Heart right ventricle (tissue), 16 donors: ENCODE results near the gene PRRT4. TPM values are rescaled to one million over a fixed set of nuclear protein-coding genes. Genes with fewer than 3 reads are reported as not detected.

Source experiments
- ATAC-seq, 8 donors: fragments of 200-7000 bp; cut with Tn5 transposase; one replicate each; pipeline ENCODE4 v1.9.1; 2020; ENCODE audit warnings: mild to moderate bottlenecking in 8 of 8, moderate library complexity in 8 of 8, moderate number of reproducible peaks in 1 of 8
- DNase-seq, 2 donors: peaks; one replicate each; pipeline ENCODE4 v3.0.0-alpha.2; 2020
- H3K27ac ChIP-seq, 10 donors: fragments of 200-600 bp; sonication (generic) in 2 of 10; one replicate each; pipeline versions ENCODE4 v1.5.0 to v1.8.0; 2020 to 2022; ENCODE audit warnings: mild to moderate bottlenecking in 3 of 10
- H3K27me3 ChIP-seq, 7 donors: fragments of 200-600 bp; one replicate each; pipeline ENCODE4 v1.8.0; 2021 to 2022; ENCODE audit warnings: mild to moderate bottlenecking in 2 of 7
- H3K36me3 ChIP-seq, 9 donors: fragments of 200-600 bp; sonication (generic) in 1 of 9; one replicate each; pipeline versions ENCODE4 v1.5.0 to v1.8.0; 2020 to 2022; ENCODE audit warnings: mild to moderate bottlenecking in 2 of 9
- H3K4me1 ChIP-seq, 9 donors: fragments of 200-600 bp; sonication (generic) in 1 of 9; one replicate each; pipeline versions ENCODE4 v1.5.0 to v1.8.0; 2020 to 2022; ENCODE audit warnings: mild to moderate bottlenecking in 4 of 9
- H3K4me3 ChIP-seq, 10 donors: fragments of 200-600 bp; sonication (generic) in 2 of 10; one replicate each; pipeline versions ENCODE4 v1.5.0 to v1.8.0; 2020 to 2022; ENCODE audit warnings: mild to moderate bottlenecking in 7 of 10, moderate library complexity in 2 of 10
- H3K9me3 ChIP-seq, 11 donors: fragments of 200-600 bp in 10 of 11; sonication (generic) in 2 of 11; one replicate each; pipeline versions ENCODE4 v1.5.0 to v1.8.0; 2013 to 2022; ENCODE audit warnings: mild to moderate bottlenecking in 2 of 11, control low read depth in 1 of 11, moderate library complexity in 1 of 11
- WGBS, 2 donors: extraction: QIAGEN DNeasy Blood & Tissue Kit; methylation state at CpG; one replicate each; pipeline ENCODE4 v1.1.7; 2013; ENCODE audit warnings: inconsistent platforms in 1 of 2; 5-methylcytosine and 5-hydroxymethylcytosine counted together
- intact Hi-C, 10 donors: fragments of 100-400 bp; cut with DNase I; formaldehyde crosslinking; loops; one replicate each; pipeline versions ENCODE4 v1.11.1 to v1.14.2; 2022
- polyA plus RNA-seq, 2 donors: library from polyadenylated mRNA; stranded (reverse); fragments of 200-250 nt; gene quantifications; one replicate each; pipeline ENCODE4 v1.2.3, GENCODE V29; 2013
- total RNA-seq, 10 donors: library from RNA; stranded (reverse); fragmentation: NEBNext Ultra II Directional in 3 of 10; extraction: Animal tissue kit (Norgen Biotek cat#: 25700) in 3 of 10; gene quantifications; one replicate each; pipeline versions ENCODE4 v1.2.1 to v1.2.4, GENCODE V29; 2021 to 2023
- TF ChIP-seq, protein P1 (sequence below), 9 donors: fragments of 200-600 bp; sonication (generic) in 2 of 9; IDR thresholded peaks; one replicate each; pipeline versions ENCODE4 v1.5.0 to v1.8.0; 2021 to 2022; ENCODE audit warnings: antibody characterized with exemption in 9 of 9, mild to moderate bottlenecking in 5 of 9, moderate library complexity in 1 of 9
- donor health status: Arrhythmogenic right ventricular cardiomyopathy.
- donor health status: ischemic (EF 13 %, LVEDD 7.1; RV severe dilation, severe dysfunction).
- donor health status: healthy with polysubstance abuse.
- donor health status: DM: no; HTN: yes; CAD: no.
- donor health status: DM: no; HTN: no; CAD: no.
- donor health status: ischemic (EF 25% LVEDD 6.9; RV normal size, moderate dysfunction).
- donor health status: ischemic (EF 25% LVEDD 5.7; RV mildly dilated, moderate dysfunction).
- donor health status: healthy.
- donor health status: DM: yes; HTN: yes; CAD: no.
- donor health status: Ischemic cardiomyopathy.
- donor health status: ischemic (EF 35%, LVEDD 5.7; RV mildly dilated, moderate dysfunction).
- donor health status: nonischemic (EF 11% LVEDD 7.7; RV severe dilation, severe dysfunction).
- donor health status: DM: yes; HTN: yes; CAD: no.
- donor health status: PGD.
- donor health status: ischemic (EF 29% LVEDD 5.4; RV normal size, mild dysfunction).
- donor health status: nonischemic (EF 23%, LVEDD 6.1; RV moderate dilation, normal function).

Gene PRRT4
- total and polyA plus RNA-seq, 12 donors = 0.67 to 3.1 (median 2.0) TPM

DNA sequence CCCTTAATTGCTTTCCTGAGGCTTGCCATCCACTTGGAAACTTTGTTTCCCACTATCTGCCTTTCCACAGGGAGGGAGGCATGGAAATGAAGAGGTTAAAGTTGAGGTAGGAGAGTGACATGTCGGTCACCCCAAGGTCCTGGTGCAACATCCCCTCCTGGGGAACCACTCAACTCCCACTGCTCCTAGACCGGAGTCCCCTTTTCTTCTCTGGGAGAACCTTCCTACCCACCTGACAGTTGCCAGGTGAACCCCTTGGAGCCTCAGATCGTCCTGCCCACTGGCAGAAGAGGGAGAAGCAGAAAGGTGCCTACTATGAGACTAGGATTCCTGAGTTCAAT is 26.6 kb upstream of the PRRT4 start:
- no peaks in the 10 kb centered on the region for H3K9me3 ChIP-seq
- intact Hi-C loops = loop anchor here in 2 of 10 donors (5.0 kb wide), 1 partner anchor 41 kb away; no protein-coding TSS in a partner anchor
- H3K27ac ChIP-seq = no peak overlapping the region
- ATAC-seq (no peak), DNase-seq (no peak)
- WGBS, 2 donors = 27 to 37% methylated on average over 3 of the region's 3 CpGs
- H3K36me3 ChIP-seq = peaks cover 0 to 19% (median 0%) of the 10 kb centered on the region in 9 donors
- H3K4me3 ChIP-seq = no peak overlapping the region
- peaks cover 0 to 11% (median 5%) of the 10 kb centered on the region in 9 donors for H3K4me1 ChIP-seq
- TF ChIP-seq, protein P1, sequence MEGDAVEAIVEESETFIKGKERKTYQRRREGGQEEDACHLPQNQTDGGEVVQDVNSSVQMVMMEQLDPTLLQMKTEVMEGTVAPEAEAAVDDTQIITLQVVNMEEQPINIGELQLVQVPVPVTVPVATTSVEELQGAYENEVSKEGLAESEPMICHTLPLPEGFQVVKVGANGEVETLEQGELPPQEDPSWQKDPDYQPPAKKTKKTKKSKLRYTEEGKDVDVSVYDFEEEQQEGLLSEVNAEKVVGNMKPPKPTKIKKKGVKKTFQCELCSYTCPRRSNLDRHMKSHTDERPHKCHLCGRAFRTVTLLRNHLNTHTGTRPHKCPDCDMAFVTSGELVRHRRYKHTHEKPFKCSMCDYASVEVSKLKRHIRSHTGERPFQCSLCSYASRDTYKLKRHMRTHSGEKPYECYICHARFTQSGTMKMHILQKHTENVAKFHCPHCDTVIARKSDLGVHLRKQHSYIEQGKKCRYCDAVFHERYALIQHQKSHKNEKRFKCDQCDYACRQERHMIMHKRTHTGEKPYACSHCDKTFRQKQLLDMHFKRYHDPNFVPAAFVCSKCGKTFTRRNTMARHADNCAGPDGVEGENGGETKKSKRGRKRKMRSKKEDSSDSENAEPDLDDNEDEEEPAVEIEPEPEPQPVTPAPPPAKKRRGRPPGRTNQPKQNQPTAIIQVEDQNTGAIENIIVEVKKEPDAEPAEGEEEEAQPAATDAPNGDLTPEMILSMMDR (IDR thresholded peaks at IDR 0.05) = no peak
- H3K27me3 ChIP-seq = peaks cover 0 to 7% (median 0%) of the 10 kb centered on the region in 7 donors

DNA sequence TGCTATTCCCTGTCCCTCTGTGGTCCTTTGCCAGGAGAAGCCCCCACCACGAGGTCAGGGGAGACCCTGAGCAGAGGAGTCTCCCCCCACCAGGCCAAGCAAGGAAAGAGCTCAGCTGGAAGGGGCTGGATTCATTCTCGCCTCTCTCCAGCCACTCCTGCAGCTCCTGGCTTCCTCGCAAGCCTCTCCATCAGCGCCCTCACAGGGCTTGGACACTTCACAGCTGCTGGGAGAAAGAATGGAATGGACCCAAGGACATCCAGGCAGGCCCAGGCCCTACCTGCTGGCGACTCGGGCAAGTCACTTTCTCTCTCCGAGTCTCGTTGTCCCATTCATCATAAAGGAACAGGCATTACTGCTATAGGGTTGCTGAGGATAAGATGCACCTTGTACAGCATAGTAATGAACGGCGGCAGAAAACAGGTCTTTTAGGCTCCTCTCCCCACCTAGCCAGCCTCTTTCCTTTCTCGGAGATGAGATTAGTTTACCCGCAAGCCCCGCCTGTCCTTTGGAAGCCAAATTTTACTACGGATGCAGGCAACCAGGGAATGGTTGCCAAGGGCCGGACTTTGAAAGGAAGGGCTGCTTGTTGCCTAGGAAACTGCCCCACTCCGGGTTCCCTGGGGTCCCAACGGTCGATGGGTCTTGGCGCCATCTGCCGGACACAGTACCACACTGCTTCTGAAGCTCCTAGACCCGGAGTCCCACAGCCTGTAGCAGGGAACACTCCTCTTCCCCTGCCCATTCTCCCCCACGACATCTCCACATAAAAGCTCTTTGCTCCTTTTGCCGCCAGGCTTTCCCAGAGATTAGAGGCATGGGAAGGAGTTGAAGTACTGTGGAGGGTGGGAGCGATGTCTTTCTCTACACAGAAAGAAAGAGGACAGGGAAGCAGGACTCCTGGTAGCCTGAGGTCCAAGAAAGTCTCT is 26.0 kb upstream of the PRRT4 start:
- peaks cover 0 to 7% (median 0%) of the 10 kb centered on the region in 7 donors for H3K27me3 ChIP-seq
- H3K9me3 ChIP-seq = no peaks in the 10 kb centered on the region
- peaks cover 0 to 13% (median 0%) of the 10 kb centered on the region in 9 donors for H3K36me3 ChIP-seq
- H3K4me1 ChIP-seq = peaks cover 0 to 11% (median 5%) of the 10 kb centered on the region in 9 donors
- 22 to 26% methylated on average over 24 of the region's 24 CpGs for WGBS, 2 donors
- H3K4me3 ChIP-seq = peak overlapping the region in 2 of 10 donors; percentile 16 to 20
- DNase-seq = peak; percentile 83 to 85
- H3K27ac ChIP-seq = no peak overlapping the region
- TF ChIP-seq, protein P1 (IDR thresholded peaks at IDR 0.05) = peak; percentile 82 to 93 (median 88)
- ATAC-seq = peak; percentile 79 to 93 (median 87)
- intact Hi-C loops = loop anchor here (1.0 to 5.0 kb wide), 4 partner anchors 35 to 40 kb away; no protein-coding TSS in a partner anchor

DNA sequence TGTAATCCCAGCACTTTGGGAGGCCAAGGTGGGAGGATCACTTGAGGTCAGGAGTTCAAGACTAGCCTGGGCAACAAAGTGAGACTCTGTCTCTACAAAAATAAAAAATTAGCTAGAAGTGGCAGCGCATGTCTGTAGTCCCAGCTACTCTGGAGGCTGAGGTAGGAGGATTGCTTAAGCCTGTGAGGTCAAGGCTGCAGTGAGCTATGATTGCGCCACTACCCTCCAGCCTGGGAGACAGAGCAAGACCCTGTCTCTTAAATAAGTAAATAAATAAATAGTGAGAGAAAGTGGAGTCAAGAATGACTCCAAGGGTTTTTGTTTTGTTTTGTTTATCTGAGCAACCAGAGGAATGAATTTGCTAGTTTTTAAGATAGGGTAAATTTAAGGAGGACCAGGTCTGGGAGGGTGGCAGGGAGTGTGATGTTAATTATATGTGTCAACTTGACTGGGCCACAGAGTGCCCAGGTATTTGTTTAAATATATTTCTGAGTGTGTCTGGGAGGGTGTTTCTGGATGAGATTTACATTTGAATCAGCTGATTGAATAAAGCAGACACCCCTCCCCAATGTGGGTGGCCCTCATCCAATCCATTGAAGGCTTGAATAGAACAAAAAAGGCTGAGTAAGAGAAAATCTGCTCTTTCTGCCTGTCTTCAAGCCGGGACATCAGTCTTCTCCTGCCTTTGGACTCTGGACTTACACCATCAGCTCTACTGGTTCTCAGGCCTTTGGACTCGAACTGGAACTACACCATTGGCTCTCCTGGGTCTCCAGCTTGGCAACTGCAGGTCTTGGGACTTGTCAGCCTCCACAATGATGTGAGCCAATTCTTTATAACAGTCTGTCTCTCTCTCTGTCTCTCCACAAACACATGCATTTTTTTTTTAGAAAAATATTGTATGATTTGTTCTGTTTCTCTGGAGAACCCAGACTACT is 24.8 kb upstream of the PRRT4 start:
- H3K27ac ChIP-seq = no peak overlapping the region
- peaks cover 0 to under 1% (median 0%) of the 10 kb centered on the region in 9 donors for H3K36me3 ChIP-seq
- no peak for DNase-seq
- peaks cover 0 to 7% (median 0%) of the 10 kb centered on the region in 7 donors for H3K27me3 ChIP-seq
- TF ChIP-seq, protein P1 (IDR thresholded peaks at IDR 0.05) = no peak
- H3K9me3 ChIP-seq = no peaks in the 10 kb centered on the region
- H3K4me3 ChIP-seq = no peak overlapping the region
- peaks cover 0 to 11% (median 5%) of the 10 kb centered on the region in 9 donors for H3K4me1 ChIP-seq
- no peak for ATAC-seq
- 92 to 94% methylated on average over 4 of the region's 4 CpGs for WGBS, 2 donors
- intact Hi-C loops = loop anchor here in 3 of 10 donors (2.0 to 5.0 kb wide), 2 partner anchors 37 to 39 kb away; no protein-coding TSS in a partner anchor

DNA sequence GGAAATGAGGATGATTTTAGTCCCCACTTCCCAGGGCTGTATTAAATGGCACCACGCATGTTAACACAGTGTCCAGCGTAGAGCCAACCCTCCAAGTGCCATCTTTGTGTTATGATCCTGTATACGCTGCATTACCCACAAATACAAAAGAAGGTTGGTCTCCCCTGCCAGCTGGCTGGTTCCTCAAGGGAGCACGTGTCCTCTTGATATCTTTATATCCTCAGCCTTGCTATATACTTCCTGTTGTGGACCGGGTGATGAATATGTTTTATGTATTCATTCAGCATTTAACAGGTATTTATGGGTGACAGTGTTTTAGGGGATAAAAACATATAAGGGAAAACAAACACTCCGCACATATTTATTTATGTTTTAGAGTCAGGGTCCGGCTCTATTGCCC is 23.2 kb upstream of the PRRT4 start:
- DNase-seq (no peak), ATAC-seq (no peak)
- Histone ChIP-seq H3K9me3 (no peaks in the 10 kb centered on the region), H3K27ac (no peak overlapping the region), H3K36me3 (no peaks in the 10 kb centered on the region), H3K4me1 (peaks cover 0 to 14% (median 5%) of the 10 kb centered on the region in 9 donors), H3K27me3 (peaks cover 0 to 7% (median 0%) of the 10 kb centered on the region in 7 donors), H3K4me3 (no peak overlapping the region)
- TF ChIP-seq, protein P1 (IDR thresholded peaks at IDR 0.05) = no peak
- 74 to 76% methylated on average over 7 of the region's 7 CpGs for WGBS, 2 donors
- intact Hi-C loops = loop anchor here in 2 of 10 donors (5.0 kb wide), 1 partner anchor 37 kb away; no protein-coding TSS in a partner anchor
